Vagina (tissue), 2 donors: ENCODE measurements around the gene CREB3L2.

Experiments used
- POLR2A ChIP-seq, 2 donors: fragments of 450-650 bp; IDR thresholded peaks; one replicate each; pipeline ENCODE4 v1.6.1; 2017; ENCODE audit warnings: antibody characterized with exemption in 2 of 2, mild to moderate bottlenecking in 2 of 2, moderate library complexity in 2 of 2
- TF ChIP-seq, protein P1 (sequence below), 3 experiments: fragments of 450-650 bp in 2 of 3; fragments of 200-600 bp in 1 of 3; sonication (generic) in 1 of 3; IDR thresholded peaks; one replicate each; pipeline ENCODE4 v1.5.1; 2017 to 2019; ENCODE audit warnings: antibody characterized with exemption in 3 of 3, mild to moderate bottlenecking in 2 of 3, moderate library complexity in 2 of 3

DNA sequence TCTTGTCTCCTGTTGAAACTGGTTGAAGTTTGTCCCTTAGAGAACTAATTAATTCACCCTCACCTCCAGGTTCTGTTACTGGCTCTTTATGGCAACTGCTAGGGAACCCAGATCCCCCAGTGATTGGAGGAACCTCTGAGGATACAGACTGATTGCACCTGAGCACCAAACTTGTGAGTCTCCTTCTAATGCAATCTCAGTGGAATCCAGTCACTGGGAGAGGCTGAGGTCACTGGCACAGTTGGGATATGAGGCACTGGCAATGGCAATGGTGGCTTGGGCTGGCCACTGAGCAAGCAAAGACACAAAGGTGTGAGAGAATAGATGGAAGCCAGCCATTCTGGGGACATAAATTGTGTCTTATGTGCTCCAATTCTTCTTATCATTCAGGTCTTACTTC lies 149.8 kb downstream of the CREB3L2 start:
- TF ChIP-seq, protein P1, sequence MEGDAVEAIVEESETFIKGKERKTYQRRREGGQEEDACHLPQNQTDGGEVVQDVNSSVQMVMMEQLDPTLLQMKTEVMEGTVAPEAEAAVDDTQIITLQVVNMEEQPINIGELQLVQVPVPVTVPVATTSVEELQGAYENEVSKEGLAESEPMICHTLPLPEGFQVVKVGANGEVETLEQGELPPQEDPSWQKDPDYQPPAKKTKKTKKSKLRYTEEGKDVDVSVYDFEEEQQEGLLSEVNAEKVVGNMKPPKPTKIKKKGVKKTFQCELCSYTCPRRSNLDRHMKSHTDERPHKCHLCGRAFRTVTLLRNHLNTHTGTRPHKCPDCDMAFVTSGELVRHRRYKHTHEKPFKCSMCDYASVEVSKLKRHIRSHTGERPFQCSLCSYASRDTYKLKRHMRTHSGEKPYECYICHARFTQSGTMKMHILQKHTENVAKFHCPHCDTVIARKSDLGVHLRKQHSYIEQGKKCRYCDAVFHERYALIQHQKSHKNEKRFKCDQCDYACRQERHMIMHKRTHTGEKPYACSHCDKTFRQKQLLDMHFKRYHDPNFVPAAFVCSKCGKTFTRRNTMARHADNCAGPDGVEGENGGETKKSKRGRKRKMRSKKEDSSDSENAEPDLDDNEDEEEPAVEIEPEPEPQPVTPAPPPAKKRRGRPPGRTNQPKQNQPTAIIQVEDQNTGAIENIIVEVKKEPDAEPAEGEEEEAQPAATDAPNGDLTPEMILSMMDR (IDR thresholded peaks at IDR 0.05), result no peak
- TF ChIP-seq POLR2A (IDR thresholded peaks at IDR 0.05), result no peak
